Measurements from ENCODE around the gene AMZ1.
A peak's percentile ranks its signal among the peaks of the same experiment; 100 is the strongest.

The AMZ1 gene

GRCh38 chr7:2717293-2718261, 29.6 kb downstream of the AMZ1 start:
- no peak for DNase-seq (ENCODE audit: low spot score)
- TF ChIP-seq CTCF (IDR thresholded peaks at IDR 0.05; ENCODE audit: extremely low read depth, missing control alignments): no peak

DNA sequence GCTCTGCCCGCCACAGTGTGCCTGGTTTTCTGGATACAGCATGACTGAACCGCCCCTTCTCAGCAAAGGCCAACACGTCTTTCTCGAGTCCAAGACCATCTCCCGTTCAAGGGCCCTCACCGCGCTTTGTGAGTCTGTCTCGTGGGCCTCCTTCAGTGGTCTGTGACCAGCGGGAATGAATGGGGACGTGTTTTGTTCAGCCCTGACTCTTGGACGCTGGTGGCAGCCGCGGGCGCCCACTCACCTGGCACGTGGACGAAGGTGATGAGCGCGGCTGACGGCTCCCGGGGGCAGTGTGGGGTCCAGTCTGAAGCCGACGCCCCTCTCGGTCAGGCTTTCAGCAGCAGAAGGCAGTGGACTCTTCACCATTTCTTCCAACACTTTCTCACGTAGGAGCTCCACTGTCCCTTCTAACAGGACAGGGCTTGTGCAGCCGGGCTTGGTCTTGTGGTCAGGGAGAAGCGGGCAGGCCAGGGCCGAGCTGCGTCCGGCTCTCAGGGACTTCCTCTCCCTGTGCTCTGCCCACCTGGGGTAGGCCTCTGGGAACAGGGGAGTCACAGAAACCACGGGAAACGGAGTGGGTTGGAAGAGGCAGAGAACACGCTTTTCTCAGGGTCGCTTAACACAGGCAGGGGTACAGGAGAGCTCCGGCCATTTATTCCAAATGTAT, 30.4 kb downstream of the AMZ1 start:
- no peak for TF ChIP-seq CTCF (IDR thresholded peaks at IDR 0.05; ENCODE audit: extremely low read depth, missing control alignments)
- no peak for DNase-seq (ENCODE audit: low spot score)

DNA sequence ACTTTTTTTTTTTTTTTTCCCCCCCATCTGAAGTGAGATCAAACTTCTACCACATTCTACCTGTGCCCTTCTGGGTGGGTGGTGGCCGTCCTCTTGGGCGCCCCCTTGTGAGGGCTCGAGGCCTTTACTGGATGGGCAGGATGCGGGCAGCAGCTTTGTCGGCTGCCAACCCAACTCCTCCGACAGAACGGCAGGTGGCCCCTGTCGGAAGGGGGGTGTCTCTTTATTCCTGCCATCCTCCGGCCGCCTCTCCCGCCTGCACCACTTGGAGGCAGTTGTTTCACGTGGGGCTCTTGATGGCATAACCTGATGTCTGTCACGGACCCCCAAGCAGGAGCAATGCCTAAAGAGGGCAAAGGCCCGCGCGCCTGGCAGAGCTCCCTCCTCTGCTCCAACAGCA, 31.0 kb downstream of the AMZ1 start:
- DNase-seq (ENCODE audit: low spot score): peak; percentile 76
- peak; percentile 42 for TF ChIP-seq CTCF (IDR thresholded peaks at IDR 0.05; ENCODE audit: extremely low read depth, missing control alignments)

GRCh38 chr7:2720024-2720423, 32.0 kb downstream of the AMZ1 start:
- no peak for TF ChIP-seq CTCF (IDR thresholded peaks at IDR 0.05; ENCODE audit: extremely low read depth, missing control alignments)
- no peak for DNase-seq (ENCODE audit: low spot score)

DNA sequence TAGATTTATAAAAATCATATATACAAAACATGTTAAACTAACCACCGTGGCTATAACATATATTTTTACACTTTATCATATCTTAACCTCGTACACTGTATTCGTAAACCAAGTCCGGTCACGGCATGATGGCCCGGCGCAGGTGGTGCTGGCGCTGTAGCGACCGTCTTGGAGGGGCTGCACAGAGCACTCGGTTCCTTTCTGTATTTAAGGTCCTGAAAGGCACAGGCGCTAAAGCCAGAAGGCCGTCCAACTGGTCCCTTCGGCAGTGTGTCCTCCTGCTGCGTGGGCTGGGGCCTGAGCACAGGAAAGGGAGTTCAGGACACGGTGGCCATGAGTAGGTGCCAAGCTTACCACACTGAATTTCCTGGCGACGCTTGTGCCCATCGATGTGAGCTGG, 33.8 kb downstream of the AMZ1 start:
- no peak for DNase-seq (ENCODE audit: low spot score)
- TF ChIP-seq CTCF (IDR thresholded peaks at IDR 0.05; ENCODE audit: extremely low read depth, missing control alignments): no peak

- no peak for DNase-seq (ENCODE audit: low spot score)
- TF ChIP-seq CTCF (IDR thresholded peaks at IDR 0.05; ENCODE audit: extremely low read depth, missing control alignments): no peak
These were observed 34.6 kb downstream of the AMZ1 start for GRCh38 chr7:2722591-2722990.
